ENCODE data around the gene GPT2.

GPT2 gene

DNA sequence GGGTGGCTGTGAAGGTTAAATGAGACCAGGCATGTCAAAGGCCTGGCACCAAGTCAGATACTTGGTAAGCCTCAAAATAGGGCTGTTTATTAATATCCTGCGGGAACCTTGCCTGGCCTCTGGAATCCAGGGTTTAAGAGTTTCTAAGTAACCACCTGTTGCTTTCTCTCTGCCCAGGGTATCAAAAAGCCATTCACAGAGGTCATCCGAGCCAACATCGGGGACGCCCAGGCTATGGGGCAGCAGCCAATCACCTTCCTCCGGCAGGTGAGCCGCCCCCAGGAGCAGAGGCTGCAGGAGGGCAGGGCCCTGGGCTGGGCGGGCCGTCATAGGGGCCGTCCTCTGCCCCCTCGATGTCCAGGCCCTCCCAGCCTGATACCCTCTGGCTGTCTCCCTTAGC is 13.3 kb downstream of the GPT2 start:
- DNase-seq: no peak

DNA sequence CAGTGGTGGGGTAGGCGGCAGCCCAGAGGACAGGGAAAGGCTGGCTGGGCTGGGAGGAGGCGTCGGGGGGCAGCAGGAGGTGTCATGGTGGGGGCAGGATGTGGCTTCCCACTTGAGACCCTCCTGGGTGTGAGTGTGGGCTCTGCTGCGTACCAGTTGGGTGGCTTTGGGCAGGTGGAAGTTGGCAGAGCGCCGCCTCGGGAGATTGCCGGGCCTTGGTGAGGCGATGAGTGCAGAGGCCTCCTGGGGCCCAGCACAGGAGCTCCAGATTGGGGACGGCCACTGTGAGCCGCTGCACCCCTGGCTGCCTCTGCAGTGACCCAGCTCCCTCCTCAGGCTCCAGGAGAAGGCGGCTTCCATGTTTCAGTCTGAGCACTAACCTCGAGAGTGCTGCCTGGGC is 13.8 kb downstream of the GPT2 start:
- no peak for DNase-seq

DNA sequence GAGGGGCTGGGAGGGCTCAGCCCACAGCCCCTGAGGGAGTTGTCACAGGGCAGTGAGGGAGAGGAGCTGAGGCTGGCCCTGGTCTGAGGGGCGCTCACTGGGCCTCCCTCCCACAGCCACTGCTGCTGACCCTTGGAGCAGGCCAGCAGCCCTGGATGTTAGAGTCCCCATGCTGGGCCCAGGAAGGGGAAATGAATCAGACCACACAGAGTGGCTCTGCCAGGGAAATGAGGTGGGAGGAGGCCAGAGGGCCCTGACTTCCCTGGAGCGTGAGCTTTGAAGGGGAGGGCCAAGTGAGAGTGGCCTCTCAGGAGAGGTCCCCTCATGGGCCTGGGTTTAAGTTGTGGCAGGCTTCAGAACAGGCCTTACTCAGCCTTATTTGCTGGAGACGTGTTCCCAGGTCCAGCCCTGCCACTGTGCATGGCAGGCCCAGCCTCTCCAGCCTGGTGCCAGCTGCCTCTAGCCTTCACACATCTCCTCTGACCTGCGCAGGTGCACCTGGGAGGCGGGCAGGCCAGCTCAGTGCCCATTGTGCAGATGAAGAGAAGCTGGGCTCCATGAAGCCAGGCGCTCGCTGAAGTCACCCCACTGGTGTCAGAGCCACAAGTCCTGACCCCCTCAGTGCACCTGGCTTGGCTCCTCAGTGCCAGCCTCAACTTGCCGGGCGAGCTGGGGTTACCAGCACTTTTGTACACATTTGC is 15.4 kb downstream of the GPT2 start:
- DNase-seq: no peak

- DNase-seq: no peak
Measured at GRCh38 chr16:46900455-46901235, 16.5 kb downstream of the GPT2 start.

DNA sequence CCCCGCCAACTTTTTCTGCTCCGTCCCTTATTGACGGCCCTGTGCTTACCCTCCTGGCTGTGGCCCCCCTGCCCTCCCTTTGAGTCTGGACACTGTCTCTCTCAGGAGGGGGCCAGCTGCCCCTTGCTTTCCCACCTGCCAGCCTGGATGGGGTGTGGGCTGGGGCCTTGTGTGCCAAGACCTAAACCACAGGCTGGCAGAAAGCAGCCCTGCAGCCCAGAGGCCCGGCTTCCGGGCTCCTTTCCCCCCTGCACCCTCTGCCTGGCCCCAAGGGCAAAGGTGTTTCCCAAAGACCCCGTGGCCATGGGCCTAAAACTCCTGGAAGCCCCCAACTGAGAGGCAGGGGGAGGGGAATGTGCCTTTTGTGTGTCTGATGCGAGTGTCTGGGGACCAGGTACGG is 17.5 kb downstream of the GPT2 start:
- no peak for DNase-seq

DNA sequence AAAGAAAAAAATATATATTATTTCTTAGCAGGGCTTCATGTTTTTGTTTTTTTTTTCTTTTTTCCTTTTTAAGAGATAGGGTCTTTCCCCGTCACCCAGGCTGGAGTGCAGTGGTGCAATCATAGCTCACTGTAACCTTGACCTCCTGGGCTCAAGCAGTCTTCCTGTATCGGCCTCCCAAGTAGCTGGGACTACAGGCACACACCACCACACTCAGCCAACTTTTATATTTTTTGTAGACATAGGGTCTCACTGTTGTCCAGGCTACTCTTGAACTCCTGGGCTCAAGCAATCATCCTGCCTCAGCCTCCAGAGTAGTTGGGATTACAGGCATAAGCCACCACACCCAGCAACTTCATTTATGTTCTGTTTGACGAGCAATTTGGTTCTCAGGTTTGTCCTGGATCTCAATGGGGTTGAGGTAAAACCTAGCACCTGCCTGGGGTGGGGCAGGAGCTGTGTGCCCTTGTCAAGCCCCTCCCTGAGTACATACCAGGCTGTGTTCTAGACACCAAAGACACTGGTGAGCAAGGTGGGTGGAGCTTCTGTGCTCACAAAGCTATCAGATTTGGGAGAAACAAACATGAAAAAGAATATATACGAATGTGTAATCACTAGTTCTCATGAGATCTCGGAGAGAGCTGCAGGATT is 19.2 kb downstream of the GPT2 start:
- DNase-seq: no peak

DNA sequence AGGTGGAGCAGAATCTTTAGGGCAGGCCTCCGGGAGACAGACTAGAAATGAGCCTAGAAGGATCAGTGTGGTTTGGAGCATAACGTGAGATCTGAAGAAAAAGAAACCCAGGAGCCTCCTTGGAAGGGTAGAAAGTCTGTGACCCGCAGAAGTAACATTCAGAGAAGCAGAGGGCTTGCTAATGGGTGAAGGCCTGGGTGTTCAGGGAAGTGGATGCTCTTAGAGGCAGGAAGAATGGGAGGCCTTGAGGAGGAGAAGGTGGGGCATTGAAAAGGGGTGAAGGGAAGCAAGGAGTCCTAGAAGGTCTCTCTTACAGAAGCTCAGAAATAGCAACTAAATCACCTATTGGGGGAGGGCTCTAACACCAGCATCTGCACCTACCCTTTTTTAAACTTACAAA is 20.3 kb downstream of the GPT2 start:
- no peak for DNase-seq

DNA sequence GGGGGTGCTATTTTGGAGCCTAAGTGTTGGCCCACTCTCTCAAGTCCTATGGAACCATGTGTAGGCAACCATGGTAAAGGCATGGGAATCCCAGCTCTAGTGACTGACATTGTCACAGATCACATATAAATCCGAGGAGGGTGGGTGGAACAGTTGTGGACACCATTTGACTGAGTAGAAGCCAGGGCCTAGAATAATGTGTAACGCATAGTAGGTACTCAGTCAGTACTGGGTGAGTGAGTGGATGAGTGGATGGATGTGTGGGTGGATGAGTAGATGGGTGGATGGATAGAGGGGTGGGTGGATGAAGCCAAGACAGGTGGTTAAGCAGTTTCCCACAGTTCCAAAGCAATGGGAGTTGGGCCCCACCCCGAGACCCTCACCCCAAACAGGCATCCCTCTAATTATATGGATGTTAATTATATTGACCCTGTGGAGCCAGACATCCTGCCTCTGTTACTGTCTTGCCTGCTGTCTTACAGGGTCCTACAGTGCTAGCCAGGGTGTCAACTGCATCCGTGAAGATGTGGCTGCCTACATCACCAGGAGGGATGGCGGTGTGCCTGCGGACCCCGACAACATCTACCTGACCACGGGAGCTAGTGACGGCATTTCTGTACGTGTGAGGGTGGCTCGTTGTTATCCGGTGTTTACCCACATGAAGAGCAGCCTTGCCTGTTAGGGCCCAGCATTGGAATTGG is 22.3 kb downstream of the GPT2 start:
- DNase-seq: no peak

DNA sequence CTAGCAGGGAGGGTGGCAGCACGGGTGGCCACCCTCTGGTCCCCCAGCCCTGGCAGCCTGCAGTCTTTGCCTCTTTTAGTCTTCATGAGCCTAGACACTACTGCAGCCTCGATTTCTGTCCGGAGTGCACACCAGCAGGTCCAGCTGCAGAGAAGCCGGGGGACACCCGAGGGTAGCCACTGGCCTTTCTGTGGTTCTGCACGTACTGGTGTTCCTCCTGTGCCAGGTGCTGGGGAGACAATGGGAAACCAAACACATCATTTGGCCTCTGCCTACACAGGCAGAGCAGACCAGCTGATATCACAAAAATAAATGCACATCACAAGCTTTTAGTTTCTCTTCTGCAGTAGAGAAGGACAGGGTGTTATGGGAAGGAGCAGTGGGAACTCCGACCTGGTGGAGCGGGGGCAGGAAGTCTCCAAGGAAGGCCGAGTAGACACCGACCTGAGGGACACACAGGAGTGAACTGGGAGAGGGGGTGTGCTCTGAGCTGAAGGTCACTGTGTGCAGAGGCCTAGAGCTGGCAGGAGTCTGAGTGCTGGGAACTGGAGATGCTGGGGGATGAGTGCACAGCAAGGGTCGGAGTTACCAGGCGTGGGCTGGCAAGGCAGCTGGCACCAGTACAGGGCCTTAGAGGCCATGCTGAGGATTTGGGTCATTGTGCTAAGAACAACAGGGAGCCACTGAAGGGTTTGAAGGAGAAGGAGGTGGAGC is 23.1 kb downstream of the GPT2 start:
- no peak for DNase-seq

DNA sequence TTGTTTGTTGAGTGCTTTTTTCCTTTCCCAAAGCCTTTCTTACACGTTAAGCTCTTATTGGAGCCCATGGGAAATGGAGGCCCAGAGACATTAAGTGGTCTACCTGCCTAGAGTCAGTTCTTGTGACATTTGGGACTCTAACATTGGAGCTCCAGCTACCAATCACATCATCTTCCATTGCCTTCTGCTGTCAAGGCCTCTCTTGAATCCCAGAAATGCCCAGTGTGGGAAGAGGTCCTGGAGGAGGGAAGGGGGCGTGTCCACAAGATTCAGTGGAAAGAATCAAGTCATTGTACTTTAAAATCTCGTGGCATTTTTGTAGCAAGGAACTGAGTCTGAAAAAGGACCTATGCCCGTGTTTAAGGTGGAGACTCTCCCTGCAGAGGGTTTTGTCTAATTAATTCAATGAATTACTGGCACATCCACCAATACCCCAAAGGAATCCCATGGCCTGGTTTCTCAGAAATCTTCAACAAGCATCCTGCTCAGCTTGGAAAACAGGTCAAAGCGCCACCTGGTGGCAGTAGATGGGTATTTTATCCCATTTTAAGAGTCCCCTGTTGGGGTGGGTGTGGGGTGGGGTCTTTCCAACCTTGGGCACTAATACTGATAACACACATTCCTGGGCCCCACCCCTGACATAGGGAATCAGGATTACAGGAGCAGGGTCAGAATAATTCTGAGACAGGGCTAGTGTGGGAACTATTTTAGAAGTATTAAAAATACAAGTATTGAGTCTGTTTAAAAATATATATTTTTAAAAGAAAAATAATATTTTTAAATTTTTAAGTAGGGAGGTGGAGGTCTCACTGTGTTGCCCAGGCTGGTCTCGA is 24.6 kb downstream of the GPT2 start:
- peak; percentile 33 for DNase-seq

DNA sequence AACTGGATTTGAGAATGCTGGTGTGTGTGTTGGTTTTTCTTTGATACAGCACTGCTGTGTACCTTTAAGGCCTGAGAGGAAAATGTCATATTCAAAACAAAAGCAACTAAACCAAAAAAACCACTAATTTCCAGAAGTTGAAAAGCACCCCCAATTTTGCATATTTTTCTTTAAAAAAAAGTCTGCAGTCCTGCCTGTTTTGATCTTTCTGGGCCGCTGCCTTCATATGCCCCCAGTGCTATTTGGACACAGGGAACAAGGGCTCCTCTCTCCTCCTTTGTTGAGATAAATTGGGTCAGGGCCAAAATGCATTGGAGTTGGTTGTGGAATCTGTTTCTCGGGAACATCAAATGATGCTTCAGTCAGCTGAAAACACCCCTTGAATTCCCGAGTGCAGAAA is 26.9 kb downstream of the GPT2 start:
- no peak for DNase-seq

DNA sequence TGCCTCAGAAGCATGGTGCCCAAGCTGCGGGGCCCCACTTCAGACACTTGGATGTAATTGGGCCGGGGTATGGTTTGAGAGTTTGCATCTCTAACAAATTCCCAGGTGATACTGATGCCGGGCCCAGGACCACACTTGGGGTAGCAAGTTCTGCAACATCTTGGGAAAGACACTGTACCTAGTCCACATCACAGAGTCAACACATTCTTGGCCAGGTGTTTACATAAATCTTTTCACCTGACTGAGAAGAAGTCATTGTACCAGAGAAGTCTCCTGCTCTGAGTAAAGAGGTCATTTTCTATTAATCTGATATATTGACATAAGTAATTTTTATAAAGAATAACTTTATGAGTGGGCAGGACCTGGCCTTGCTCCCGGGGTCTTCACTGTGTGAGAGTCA is 27.5 kb downstream of the GPT2 start:
- no peak for DNase-seq

DNA sequence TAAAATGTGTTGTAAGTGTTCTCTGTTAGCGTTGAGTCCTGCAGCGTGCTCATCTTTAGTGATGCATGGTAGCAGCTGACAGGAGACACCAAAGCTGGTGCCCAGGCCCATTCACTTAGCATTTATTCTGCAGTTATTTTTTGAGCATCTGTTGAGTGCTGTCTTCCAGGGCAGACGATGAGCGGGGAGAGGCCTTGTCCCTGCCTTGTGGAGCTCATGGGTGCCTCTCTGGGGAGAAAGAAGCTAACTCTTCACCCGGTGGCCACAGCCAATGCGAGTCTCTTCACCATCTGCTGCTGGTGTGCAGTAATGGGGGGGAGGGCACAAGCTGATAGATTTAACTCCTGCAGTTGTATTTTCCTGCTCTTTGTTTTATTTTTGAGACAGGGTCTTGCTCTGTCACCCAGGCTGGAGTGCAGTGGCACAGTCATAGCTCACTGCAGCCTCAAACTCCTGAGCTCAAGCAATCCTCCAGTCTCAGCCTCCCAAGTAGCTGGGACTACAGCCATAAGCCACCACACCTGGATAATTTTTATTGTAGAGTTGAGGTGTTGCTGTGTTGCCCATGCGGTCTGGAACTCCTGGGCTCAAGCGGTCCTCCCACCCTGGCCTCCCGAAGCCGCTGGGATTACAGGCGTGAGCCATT is 30.5 kb downstream of the GPT2 start:
- no peak for DNase-seq

DNA sequence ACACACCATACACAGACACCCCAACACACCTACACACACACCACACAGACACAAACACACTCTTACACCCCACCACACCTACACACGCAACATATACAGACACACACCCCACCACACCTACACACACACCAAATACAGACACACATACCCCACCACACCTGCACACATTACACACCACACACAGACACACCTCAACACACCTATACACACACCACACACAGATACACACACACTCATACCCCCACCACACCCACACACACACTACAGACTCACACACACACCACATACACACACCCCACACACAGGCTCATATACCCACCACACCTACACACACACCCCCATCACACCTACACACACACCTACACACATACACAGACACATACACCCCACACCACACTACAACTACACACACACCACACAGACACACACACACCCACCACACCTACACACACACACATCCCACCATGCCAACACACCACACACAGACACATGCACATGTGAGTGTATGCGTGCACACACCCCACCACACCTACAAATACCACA is 31.4 kb downstream of the GPT2 start:
- DNase-seq: no peak

GRCh38 chr16:46916980-46917379 is 32.8 kb downstream of the GPT2 start:
- no peak for DNase-seq

DNA sequence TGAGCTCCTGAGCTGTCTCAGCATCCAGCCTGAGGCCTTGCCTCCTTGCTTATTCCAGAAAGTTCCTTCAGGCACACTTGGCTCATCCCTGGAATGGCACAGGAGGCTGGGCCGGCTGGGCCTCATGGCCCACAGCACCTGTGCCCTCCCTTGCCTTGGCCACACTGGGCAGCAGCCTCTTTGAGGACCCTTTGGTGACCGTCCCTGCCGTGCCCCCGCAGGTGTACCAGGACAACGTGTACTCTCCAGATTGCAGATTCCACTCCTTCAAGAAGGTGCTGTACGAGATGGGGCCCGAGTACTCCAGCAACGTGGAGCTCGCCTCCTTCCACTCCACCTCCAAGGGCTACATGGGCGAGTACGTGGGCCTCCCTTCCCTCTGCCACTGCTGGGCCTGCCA is 34.2 kb downstream of the GPT2 start:
- no peak for DNase-seq

DNA sequence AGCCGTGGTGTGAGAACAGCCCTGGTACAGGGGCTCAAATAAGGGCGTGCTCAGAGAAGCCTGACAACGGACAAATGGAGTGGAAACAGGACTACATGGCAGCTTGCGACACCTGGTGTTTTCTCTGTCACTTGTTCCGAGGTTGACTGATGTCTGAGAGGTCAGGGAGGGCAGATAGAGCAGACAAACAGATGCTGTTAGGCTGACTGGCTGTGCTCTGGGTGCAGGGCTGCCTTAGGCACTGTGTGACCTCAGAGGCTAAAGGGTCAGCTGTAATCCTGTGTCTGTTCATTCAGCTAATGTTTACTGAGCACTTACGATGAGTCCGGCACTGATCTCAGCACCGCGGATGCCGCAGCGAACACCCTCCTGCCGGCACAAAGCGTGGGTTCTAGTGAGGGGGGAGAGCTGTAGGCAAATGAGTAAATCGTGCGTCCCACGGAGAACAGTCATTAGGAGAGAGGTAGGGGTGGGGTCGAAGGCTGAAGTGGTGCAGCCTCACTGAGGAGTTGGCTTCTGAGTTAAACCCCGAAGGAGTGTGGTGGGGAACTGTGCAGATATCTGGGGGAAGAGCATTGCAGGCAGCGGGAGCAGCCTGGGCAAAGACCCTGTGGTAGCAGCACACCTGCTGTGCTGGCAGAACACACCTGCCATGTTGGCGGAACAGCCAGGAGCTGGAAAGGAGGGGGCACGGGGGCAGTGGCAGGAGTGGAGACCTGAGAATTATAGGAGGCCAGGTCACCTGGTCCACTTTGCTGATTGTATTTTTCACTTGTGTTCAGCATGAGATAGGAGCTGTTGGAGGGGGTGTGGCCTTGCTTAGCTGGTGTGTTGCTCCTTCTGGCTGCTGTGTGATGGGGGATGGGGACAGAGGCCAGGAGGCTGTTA is 35.0 kb downstream of the GPT2 start:
- peak; percentile 83 for DNase-seq

DNA sequence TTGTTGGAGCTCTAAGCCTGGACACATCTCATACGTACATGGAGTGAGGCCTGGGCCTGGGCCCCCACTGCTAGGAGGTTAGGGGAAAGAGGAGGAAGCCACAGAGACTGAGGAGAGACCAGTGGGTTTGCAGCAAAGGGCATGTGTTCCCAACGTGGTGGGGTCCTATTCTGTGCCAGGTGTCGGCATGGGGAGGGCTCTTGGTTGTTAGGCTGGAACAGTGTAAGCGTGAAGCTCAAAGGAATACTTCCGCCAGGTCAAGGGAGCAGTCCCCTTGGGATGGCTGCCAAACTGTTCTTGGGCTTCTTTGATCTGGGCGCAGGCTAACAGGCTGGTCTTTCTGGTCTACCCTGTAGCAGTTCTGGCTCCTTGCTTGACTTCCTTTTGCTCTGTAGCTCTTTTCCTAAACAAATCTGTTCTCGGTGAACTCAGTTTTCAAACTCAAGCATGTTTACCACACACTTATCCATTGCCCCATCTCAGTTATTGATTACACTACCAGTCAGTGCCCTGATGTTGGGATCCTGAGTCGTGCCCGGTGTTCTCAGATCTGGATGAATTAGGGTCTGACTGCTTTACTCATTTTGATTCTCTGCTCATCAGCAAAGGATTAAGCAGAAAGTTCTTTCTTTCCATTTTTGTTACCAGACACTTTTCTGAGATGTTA is 36.4 kb downstream of the GPT2 start:
- DNase-seq: no peak

GRCh38 chr16:46922239-46922638 is 38.1 kb downstream of the GPT2 start:
- no peak for DNase-seq
